Calu3 (cell line): ENCODE data around the gene KRTAP5-6. TPM values are rescaled to one million over a fixed set of nuclear protein-coding genes. Genes with fewer than 3 reads are reported as not detected.

Experiments
- BruUV-seq: library from RNA; stranded (reverse); fragments of 400-500 nt; replicated peaks from 2 replicates; lab custom pipeline; 2021; lab: Mats Ljungman, UMichigan
- CTCF ChIA-PET: fragments of 300-600 bp; sonication (Branson Sonifier 250); formaldehyde crosslinking; loops from one replicate; lab custom pipeline; 2022; ENCODE audit warnings: antibody characterized with exemption; lab: Charles Lee
- DNase-seq: peaks from one replicate; pipeline ENCODE4 v3.0.0; 2022
- H3K27ac Mint-ChIP-seq: one replicate; pipeline ENCODE4 v1.8.0; 2022; ENCODE audit warnings: mixed read lengths; ENCODE audit not compliant: unreplicated experiment
- H3K27me3 Mint-ChIP-seq: one replicate; pipeline ENCODE4 v1.8.0; 2022; ENCODE audit warnings: mixed read lengths; ENCODE audit not compliant: unreplicated experiment
- H3K36me3 Mint-ChIP-seq: one replicate; pipeline ENCODE4 v1.8.0; 2022; ENCODE audit warnings: mild to moderate bottlenecking, moderate library complexity, mixed read lengths; ENCODE audit not compliant: insufficient read depth, unreplicated experiment
- H3K4me1 Mint-ChIP-seq: one replicate; pipeline ENCODE4 v1.8.0; 2022; ENCODE audit warnings: mild to moderate bottlenecking, low read depth, mixed read lengths; ENCODE audit not compliant: unreplicated experiment
- H3K4me3 Mint-ChIP-seq: one replicate; pipeline ENCODE4 v1.8.0; 2022; ENCODE audit warnings: mild to moderate bottlenecking, low read depth, moderate library complexity, mixed read lengths; ENCODE audit not compliant: unreplicated experiment
- H3K9me3 Mint-ChIP-seq: one replicate; pipeline ENCODE4 v1.8.0; 2022; ENCODE audit warnings: low read depth, mixed read lengths; ENCODE audit not compliant: unreplicated experiment
- CTCF ChIP-seq: fragments of 200-600 bp; IDR thresholded peaks from one replicate; pipeline ENCODE4 v1.8.0; 2022; ENCODE audit warnings: antibody characterized with exemption; ENCODE audit not compliant: unreplicated experiment
- intact Hi-C: fragments of 100-400 bp; cut with micrococcal nuclease; formaldehyde crosslinking; loops from one replicate; pipeline ENCODE4 v1.10.0; 2022; ENCODE audit not compliant: unreplicated experiment
- total RNA-seq: library from RNA; stranded (reverse); gene quantifications from 2 replicates; pipeline ENCODE4 v1.2.3, GENCODE V29; 2022

The KRTAP5-6 gene
- total RNA-seq, 1 experiment from 2014 or later: not detected

- Mint-ChIP-seq H3K27ac (no peak overlapping the region), H3K4me1 (peaks cover 16% of the 10 kb centered on the region), H3K36me3 (peaks cover 9% of the 10 kb centered on the region), H3K27me3 (peaks cover 67% of the 10 kb centered on the region), H3K9me3 (no peaks in the 10 kb centered on the region), H3K4me3 (no peak overlapping the region)
- CTCF ChIA-PET: interaction anchor here (0.8 to 1.7 kb wide), 2 partner anchors 142 to 460 kb away, joined by 3 to 6 read pairs; no protein-coding TSS in a partner anchor
- no peak for DNase-seq
- intact Hi-C loops: loop anchor here (5.0 kb wide), 1 partner anchor 462 kb away; no protein-coding TSS in a partner anchor
- no peak for TF ChIP-seq CTCF
- no TSS peak for BruUV-seq
Observed at GRCh38 chr11:1690167-1691025, 6.6 kb upstream of the KRTAP5-6 start.

GRCh38 chr11:1691026-1691877, 5.7 kb upstream of the KRTAP5-6 start:
- Mint-ChIP-seq H3K4me1 (peaks cover 16% of the 10 kb centered on the region), H3K27me3 (peaks cover 58% of the 10 kb centered on the region), H3K36me3 (peaks cover 9% of the 10 kb centered on the region), H3K9me3 (no peaks in the 10 kb centered on the region), H3K27ac (no peak overlapping the region), H3K4me3 (no peak overlapping the region)
- intact Hi-C loops: loop anchor here (5.0 kb wide), 1 partner anchor 461 kb away; no protein-coding TSS in a partner anchor
- no peak for DNase-seq
- BruUV-seq: no TSS peak
- CTCF ChIA-PET: interaction anchor here (0.6 to 1.7 kb wide), 4 partner anchors 39 to 459 kb away, joined by 3 to 6 read pairs (median 3); no protein-coding TSS in a partner anchor
- no peak for TF ChIP-seq CTCF

- H3K27ac Mint-ChIP-seq: no peak overlapping the region
- no peaks in the 10 kb centered on the region for H3K9me3 Mint-ChIP-seq
- no peak for TF ChIP-seq CTCF
- BruUV-seq: no TSS peak
- intact Hi-C loops: loop anchor here (5.0 kb wide), 1 partner anchor 460 kb away; no protein-coding TSS in a partner anchor
- peaks cover 16% of the 10 kb centered on the region for H3K4me1 Mint-ChIP-seq
- H3K27me3 Mint-ChIP-seq: peaks cover 52% of the 10 kb centered on the region
- no peak for DNase-seq
- CTCF ChIA-PET: interaction anchor here (0.5 to 2.4 kb wide), 5 partner anchors 40 to 328 kb away, joined by 3 to 22 read pairs (median 5); no protein-coding TSS in a partner anchor
- H3K4me3 Mint-ChIP-seq: no peak overlapping the region
- peaks cover 9% of the 10 kb centered on the region for H3K36me3 Mint-ChIP-seq
Observed at GRCh38 chr11:1691878-1692707, 4.9 kb upstream of the KRTAP5-6 start.
